ENCODE data around the gene TMEM18.

DNA sequence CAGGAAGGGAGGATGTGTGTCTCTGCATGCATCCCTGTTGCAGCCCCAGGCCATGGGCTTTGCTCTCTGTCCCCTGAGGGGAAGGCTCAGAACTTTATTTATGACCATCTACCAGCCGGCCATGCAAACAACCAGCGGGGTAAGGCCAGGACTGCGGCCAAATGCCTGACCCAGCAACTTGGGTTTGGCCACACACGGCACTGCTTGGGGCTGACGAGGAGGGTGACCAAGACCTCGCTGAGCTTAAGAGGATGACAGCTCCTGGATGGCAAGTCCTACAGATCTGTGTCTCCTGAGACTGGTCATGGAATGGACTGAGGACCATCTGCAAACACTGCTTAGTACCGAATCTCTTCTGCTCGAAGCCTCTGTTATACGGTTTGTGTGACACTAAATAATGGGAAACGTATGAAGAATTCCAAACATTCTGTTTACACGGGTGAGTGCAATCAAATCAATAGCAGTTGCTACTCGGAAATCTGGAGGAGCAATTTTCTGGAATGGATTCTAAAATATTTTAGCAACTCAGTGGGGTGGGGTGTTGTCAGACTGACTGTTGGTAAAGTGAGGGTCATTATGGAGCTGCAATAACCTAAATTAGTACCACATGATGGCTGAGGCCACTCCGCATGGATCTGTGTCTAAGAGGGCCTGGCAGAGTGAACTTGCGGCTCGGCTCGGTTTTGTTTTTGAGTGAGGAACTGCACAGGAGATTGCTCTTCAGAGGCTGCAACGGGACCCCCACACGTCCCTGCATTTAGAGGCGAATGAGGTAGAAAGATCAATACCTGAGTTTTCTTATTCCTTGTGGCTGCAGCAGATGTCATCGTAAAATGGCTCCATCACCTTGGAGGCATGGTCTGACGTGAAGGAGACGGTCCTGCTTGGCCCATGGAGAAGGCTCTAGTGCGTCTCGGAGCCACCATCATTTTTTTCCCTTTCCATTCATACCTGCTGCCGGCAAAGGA is 26.6 kb downstream of the TMEM18 start:
- TF ChIP-seq, protein P1, sequence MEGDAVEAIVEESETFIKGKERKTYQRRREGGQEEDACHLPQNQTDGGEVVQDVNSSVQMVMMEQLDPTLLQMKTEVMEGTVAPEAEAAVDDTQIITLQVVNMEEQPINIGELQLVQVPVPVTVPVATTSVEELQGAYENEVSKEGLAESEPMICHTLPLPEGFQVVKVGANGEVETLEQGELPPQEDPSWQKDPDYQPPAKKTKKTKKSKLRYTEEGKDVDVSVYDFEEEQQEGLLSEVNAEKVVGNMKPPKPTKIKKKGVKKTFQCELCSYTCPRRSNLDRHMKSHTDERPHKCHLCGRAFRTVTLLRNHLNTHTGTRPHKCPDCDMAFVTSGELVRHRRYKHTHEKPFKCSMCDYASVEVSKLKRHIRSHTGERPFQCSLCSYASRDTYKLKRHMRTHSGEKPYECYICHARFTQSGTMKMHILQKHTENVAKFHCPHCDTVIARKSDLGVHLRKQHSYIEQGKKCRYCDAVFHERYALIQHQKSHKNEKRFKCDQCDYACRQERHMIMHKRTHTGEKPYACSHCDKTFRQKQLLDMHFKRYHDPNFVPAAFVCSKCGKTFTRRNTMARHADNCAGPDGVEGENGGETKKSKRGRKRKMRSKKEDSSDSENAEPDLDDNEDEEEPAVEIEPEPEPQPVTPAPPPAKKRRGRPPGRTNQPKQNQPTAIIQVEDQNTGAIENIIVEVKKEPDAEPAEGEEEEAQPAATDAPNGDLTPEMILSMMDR (conservative IDR thresholded peaks at IDR 0.05 in 1 of 2, IDR thresholded peaks at IDR 0.05 in 1 of 2; ENCODE audit: extremely low read depth in 1 of 2, insufficient read depth in 1 of 2, low read depth in 1 of 2, low read length in 2 of 2) = no peak
- TF ChIP-seq EZH2 (IDR thresholded peaks at IDR 0.05; ENCODE audit: borderline replicate concordance, low read length) = no peak

Data from mammary epithelial cell (primary cell).